Right lobe of liver (tissue), 6 donors: Measurements from ENCODE around the gene FBLN1. TPM values are rescaled to one million over a fixed set of nuclear protein-coding genes. Genes with fewer than 3 reads are reported as not detected.
A peak's percentile ranks its signal among the peaks of the same experiment; 100 is the strongest.

Experiments used
- ATAC-seq, 4 donors: fragments of 200-7000 bp; cut with Tn5 transposase; one replicate each; pipeline ENCODE4 v1.9.1; 2020; ENCODE audit warnings: mild to moderate bottlenecking in 4 of 4, moderate library complexity in 4 of 4
- DNase-seq, 3 donors: peaks; one replicate each; pipeline ENCODE4 v3.0.0-alpha.2; 2020
- H3K27ac ChIP-seq, 3 donors: fragments of 200-600 bp; one replicate each; pipeline ENCODE4 v1.8.0; 2022
- H3K27me3 ChIP-seq, 2 donors: fragments of 200-600 bp; one replicate each; pipeline ENCODE4 v1.8.0; 2022
- H3K36me3 ChIP-seq, 4 donors: fragments of 200-600 bp; sonication (generic) in 1 of 4; one replicate each; pipeline versions ENCODE4 v1.5.1 to v1.8.0; 2017 to 2022; ENCODE audit warnings: control low read depth in 1 of 4
- H3K4me1 ChIP-seq, 4 donors: fragments of 200-600 bp; sonication (generic) in 1 of 4; one replicate each; pipeline versions ENCODE4 v1.5.1 to v1.8.0; 2017 to 2022; ENCODE audit warnings: control low read depth in 1 of 4
- H3K4me3 ChIP-seq, 3 donors: fragments of 200-600 bp; one replicate each; pipeline ENCODE4 v1.8.0; 2022
- H3K9me3 ChIP-seq, 4 donors: fragments of 200-600 bp; sonication (generic) in 1 of 4; one replicate each; pipeline versions ENCODE4 v1.5.1 to v1.8.0; 2017 to 2022; ENCODE audit warnings: control low read depth in 1 of 4
- CTCF ChIP-seq, 4 donors: fragments of 200-600 bp in 3 of 4; fragments of 450-650 bp in 1 of 4; IDR thresholded peaks; one replicate each; pipeline versions ENCODE4 v1.5.1 to v1.8.0; 2016 to 2022; ENCODE audit warnings: antibody characterized with exemption in 4 of 4, mild to moderate bottlenecking in 2 of 4
- POLR2A ChIP-seq: fragments of 450-650 bp; IDR thresholded peaks from one replicate; pipeline ENCODE4 v1.6.1; 2017; ENCODE audit warnings: antibody characterized with exemption, mild to moderate bottlenecking
- WGBS: methylation state at CpG from one replicate; pipeline ENCODE4 v1.1.6; 2018; ENCODE audit warnings: low coverage, low lambda C conversion rate; ENCODE audit not compliant: insufficient coverage; ENCODE audit errors: missing lambda C conversion rate; 5-methylcytosine and 5-hydroxymethylcytosine counted together
- intact Hi-C, 2 donors: fragments of 100-400 bp; cut with DNase I; formaldehyde crosslinking; loops; one replicate each; pipeline versions ENCODE4 v1.11.2 to v1.14.1; 2022
- total RNA-seq, 6 experiments: library from RNA; depleted of rRNA in 2 of 6; stranded (reverse); fragments of >200 nt in 2 of 6; fragmentation: NEBNext Ultra II Directional in 3 of 6; extraction: Animal tissue kit (Norgen Biotek cat#: 25700) in 3 of 6; gene quantifications; one replicate each; pipeline versions ENCODE4 v1.1.0 to v1.2.4, GENCODE V29; 2016 to 2023
- donor health status: DM: no; HTN: yes; CAD: no.
- donor health status: DM: no; HTN: no; CAD: no.
- donor health status: DM: no; HTN: no; CAD: no.
- donor health status: DM: no; HTN: yes; CAD: no.
- donor health status: DM: no; HTN: yes; CAD: no.

Gene FBLN1
- total RNA-seq, 6 experiments from 2014 or later, result 1.6 to 6.6 (median 3.4) TPM

DNA sequence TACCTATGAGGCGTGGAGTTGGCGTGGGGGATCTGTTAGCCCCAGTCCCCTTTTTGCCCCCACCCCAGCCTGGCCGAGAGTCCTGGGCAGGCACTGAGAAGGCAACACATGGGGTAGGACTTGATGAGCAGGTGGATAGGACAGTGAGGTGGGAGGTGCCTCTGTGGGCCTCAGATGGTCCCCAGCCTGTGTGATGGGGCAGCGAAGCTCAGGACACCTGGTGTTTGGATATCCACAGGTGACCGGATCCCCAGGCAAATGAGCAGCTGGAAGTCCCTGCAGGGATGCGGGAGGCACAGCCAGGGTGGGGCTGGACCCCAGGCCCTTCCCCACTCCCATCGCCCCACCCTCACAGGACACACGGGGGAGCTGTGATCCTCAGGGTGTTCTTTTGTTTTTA, 9.7 kb downstream of the FBLN1 start:
- DNase-seq (no peak), ATAC-seq (no peak)
- Histone ChIP-seq H3K27ac (peak overlapping the region in 1 of 3 donors; percentile 1), H3K27me3 (no peaks in the 10 kb centered on the region), H3K9me3 (no peaks in the 10 kb centered on the region), H3K4me1 (peaks cover 0 to 6% (median 0%) of the 10 kb centered on the region in 4 donors), H3K4me3 (no peak overlapping the region), H3K36me3 (no peaks in the 10 kb centered on the region)
- no CpG with 5 or more reads among the region's 8 CpGs for WGBS
- intact Hi-C loops, result no loop called here
- TF ChIP-seq POLR2A (no peak), CTCF (IDR thresholded peaks at IDR 0.05) (no peak)

DNA sequence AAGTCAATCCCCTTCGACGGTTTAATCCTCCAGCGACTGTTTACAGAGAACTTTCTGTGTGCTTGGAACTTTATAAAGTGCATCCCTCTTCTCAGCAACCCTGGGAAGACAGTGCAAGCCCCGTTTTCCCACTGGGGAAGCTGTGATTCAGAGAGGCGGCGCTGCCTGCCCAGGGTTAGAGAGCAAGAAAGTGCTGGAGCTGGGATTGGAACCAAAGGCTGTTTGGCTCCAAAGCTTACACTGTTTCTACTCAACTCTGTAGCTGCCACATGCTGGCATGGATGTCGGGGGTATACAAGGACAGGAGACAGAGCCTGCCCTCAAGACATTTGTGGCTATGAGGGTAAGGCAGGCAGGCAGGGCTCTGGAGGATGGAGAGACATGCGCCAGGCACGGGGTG, 13.0 kb downstream of the FBLN1 start:
- H3K36me3 ChIP-seq, result no peaks in the 10 kb centered on the region
- peaks cover 0 to 6% (median 0%) of the 10 kb centered on the region in 4 donors for H3K4me1 ChIP-seq
- intact Hi-C loops, result no loop called here
- no peak overlapping the region for H3K4me3 ChIP-seq
- TF ChIP-seq POLR2A (no peak), CTCF (IDR thresholded peaks at IDR 0.05) (no peak)
- DNase-seq, result no peak
- no peak for ATAC-seq
- H3K27ac ChIP-seq, result no peak overlapping the region
- no peaks in the 10 kb centered on the region for H3K27me3 ChIP-seq
- H3K9me3 ChIP-seq, result no peaks in the 10 kb centered on the region
- WGBS, result 71% methylated on average over 7 of the region's 9 CpGs

GRCh38 chr22:45516163-45516562, 13.5 kb downstream of the FBLN1 start:
- 54% methylated on average over 7 of the region's 7 CpGs for WGBS
- intact Hi-C loops, result no loop called here
- ATAC-seq (peak in 1 of 4 donors; percentile 36), DNase-seq (no peak)
- TF ChIP-seq CTCF (IDR thresholded peaks at IDR 0.05) (no peak), POLR2A (no peak)
- H3K9me3 ChIP-seq, result no peaks in the 10 kb centered on the region
- no peak overlapping the region for H3K4me3 ChIP-seq
- no peaks in the 10 kb centered on the region for H3K27me3 ChIP-seq
- no peaks in the 10 kb centered on the region for H3K36me3 ChIP-seq
- peaks cover 0 to 6% (median 0%) of the 10 kb centered on the region in 4 donors for H3K4me1 ChIP-seq
- H3K27ac ChIP-seq, result no peak overlapping the region

DNA sequence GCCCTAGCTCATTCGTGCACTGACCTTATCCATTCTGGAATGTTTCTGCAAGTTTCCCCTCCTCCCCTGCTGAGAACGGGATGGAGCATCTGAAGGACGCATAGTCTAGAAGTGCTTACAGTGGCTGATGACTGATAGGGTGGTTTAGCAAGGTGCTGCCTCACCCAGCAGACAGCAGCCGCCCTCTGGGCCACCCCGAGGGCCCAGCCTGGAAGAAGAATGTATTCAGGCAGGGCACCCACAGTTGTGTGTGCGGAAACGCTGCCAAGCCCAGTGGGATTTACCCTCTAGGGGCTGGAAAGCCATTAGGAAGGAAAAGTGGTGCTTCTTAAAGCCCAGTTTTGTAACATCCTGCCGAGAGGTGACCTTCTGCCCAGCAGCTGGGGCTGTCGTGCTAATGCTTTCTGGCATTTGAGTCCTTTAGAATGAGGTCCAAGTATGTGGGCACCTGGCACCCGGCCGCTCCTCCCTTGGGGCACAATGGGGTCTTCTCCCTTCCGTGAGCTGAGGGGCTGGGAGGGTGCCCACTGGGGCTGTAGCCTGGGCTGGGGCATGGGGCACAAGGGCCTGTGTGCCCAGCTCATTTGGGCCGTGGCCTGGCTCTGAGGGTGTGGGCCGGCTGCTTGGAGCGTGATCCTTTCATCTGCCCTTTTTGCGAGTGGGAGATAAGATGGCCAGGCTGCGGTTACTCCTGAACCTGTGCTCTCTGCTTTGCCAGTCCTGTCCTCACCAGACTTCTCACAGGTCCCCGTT, 14.4 kb downstream of the FBLN1 start:
- Histone ChIP-seq H3K27me3 (no peaks in the 10 kb centered on the region), H3K27ac (no peak overlapping the region), H3K4me1 (no peaks in the 10 kb centered on the region), H3K36me3 (no peaks in the 10 kb centered on the region), H3K4me3 (no peak overlapping the region), H3K9me3 (no peaks in the 10 kb centered on the region)
- intact Hi-C loops, result no loop called here
- no peak for DNase-seq
- no peak for ATAC-seq
- WGBS, result 72% methylated on average over 6 of the region's 18 CpGs
- TF ChIP-seq POLR2A (no peak), CTCF (IDR thresholded peaks at IDR 0.05) (no peak)
